ENCODE data around the gene FASTKD1.
"Not testable (repeated sequence)": the region's sequence is repeated elsewhere in the genome, so short reads cannot be mapped to it uniquely, and the experiment has no call there.

Gene FASTKD1

GRCh38 chr2:169609264-169609663, 35.6 kb upstream of the FASTKD1 start:
- H3K4me3 ChIP-seq (replicated peaks in 1 of 2; ENCODE audit: low read depth in 2 of 2, low read length in 2 of 2), result no peak overlapping the region
- TF ChIP-seq CTCF (IDR thresholded peaks at IDR 0.05; ENCODE audit: low read depth, low read length), result no peak
- no peak for DNase-seq (ENCODE audit: low read depth in 2 of 2)

- no peak for DNase-seq (ENCODE audit: low read depth in 2 of 2)
- TF ChIP-seq CTCF (IDR thresholded peaks at IDR 0.05; ENCODE audit: low read depth, low read length), result no peak
- H3K4me3 ChIP-seq (replicated peaks in 1 of 2; ENCODE audit: low read depth in 2 of 2, low read length in 2 of 2), result no peak overlapping the region
These were observed 25.9 kb upstream of the FASTKD1 start for GRCh38 chr2:169599568-169599967.

- TF ChIP-seq CTCF (IDR thresholded peaks at IDR 0.05; ENCODE audit: low read depth, low read length), result no peak
- DNase-seq (ENCODE audit: low read depth in 2 of 2), result no peak
- no peak overlapping the region for H3K4me3 ChIP-seq (replicated peaks in 1 of 2; ENCODE audit: low read depth in 2 of 2, low read length in 2 of 2)
These were observed 25.3 kb upstream of the FASTKD1 start for GRCh38 chr2:169598982-169599381.

- DNase-seq (ENCODE audit: low read depth in 2 of 2); H3K4me3 ChIP-seq (replicated peaks in 1 of 2; ENCODE audit: low read depth in 2 of 2, low read length in 2 of 2): not testable (repeated sequence)
These were observed 22.9 kb upstream of the FASTKD1 start for GRCh38 chr2:169596546-169596945.

GRCh38 chr2:169590804-169591203, 17.1 kb upstream of the FASTKD1 start:
- TF ChIP-seq CTCF (IDR thresholded peaks at IDR 0.05; ENCODE audit: low read depth, low read length), result no peak
- no peak overlapping the region for H3K4me3 ChIP-seq (replicated peaks in 1 of 2; ENCODE audit: low read depth in 2 of 2, low read length in 2 of 2)
- no peak for DNase-seq (ENCODE audit: low read depth in 2 of 2)

- H3K4me3 ChIP-seq (replicated peaks in 1 of 2; ENCODE audit: low read depth in 2 of 2, low read length in 2 of 2), result peak overlapping the region; percentile 96 to 98
- TF ChIP-seq CTCF (IDR thresholded peaks at IDR 0.05; ENCODE audit: low read depth, low read length), result no peak
- no peak for DNase-seq (ENCODE audit: low read depth in 2 of 2)
These were observed 12.0 kb upstream of the FASTKD1 start for GRCh38 chr2:169585673-169586072.

- no peak for TF ChIP-seq CTCF (IDR thresholded peaks at IDR 0.05; ENCODE audit: low read depth, low read length)
- DNase-seq (ENCODE audit: low read depth in 2 of 2), result peak; percentile 92 to 93
- peak within 1 kb of the TSS; percentile 96 to 98 for H3K4me3 ChIP-seq (replicated peaks in 1 of 2; ENCODE audit: low read depth in 2 of 2, low read length in 2 of 2)
These were observed 10.6 kb upstream of the FASTKD1 start, which contains the start of gene PPIG for GRCh38 chr2:169584005-169584877. Gene PPIG, plus strand, starts transcription at chr2:169584351. Its CDS starts 19,691 bp downstream, at chr2:169604042.
